HG03460 (cell line): ENCODE results near the gene PATL2.
"Not testable (repeated sequence)": the region's sequence is repeated elsewhere in the genome, so short reads cannot be mapped to it uniquely, and the experiment has no call there.

Source experiments
- ATAC-seq: cut with Tn5 transposase; IDR thresholded peaks from one replicate; pipeline ENCODE4 v1.9.1; 2021; ENCODE audit not compliant: unreplicated experiment

The PATL2 gene

GRCh38 chr15:44654858-44655257, 56.3 kb downstream of the PATL2 start:
- ATAC-seq = no peak

GRCh38 chr15:44647637-44648036, 63.5 kb downstream of the PATL2 start:
- ATAC-seq = no peak

- no peak for ATAC-seq
These were observed 64.1 kb downstream of the PATL2 start for GRCh38 chr15:44647036-44647435.

- ATAC-seq = no peak
These were observed 64.7 kb downstream of the PATL2 start for GRCh38 chr15:44646460-44646859.

- ATAC-seq = no peak
These were observed 69.5 kb downstream of the PATL2 start for GRCh38 chr15:44641651-44642050.

- ATAC-seq = no peak
These were observed 74.1 kb downstream of the PATL2 start for GRCh38 chr15:44636976-44637375.

- ATAC-seq = no peak
These were observed 77.5 kb downstream of the PATL2 start for GRCh38 chr15:44633603-44634002.

GRCh38 chr15:44625286-44625685, 85.8 kb downstream of the PATL2 start:
- not testable (repeated sequence) for ATAC-seq

GRCh38 chr15:44623178-44623577, 87.9 kb downstream of the PATL2 start:
- ATAC-seq = no peak

- no peak for ATAC-seq
These were observed 91.0 kb downstream of the PATL2 start for GRCh38 chr15:44620081-44620480.

- no peak for ATAC-seq
These were observed 94.1 kb downstream of the PATL2 start for GRCh38 chr15:44616974-44617373.
